ENCODE results near the gene TLE2.

Gene TLE2

DNA sequence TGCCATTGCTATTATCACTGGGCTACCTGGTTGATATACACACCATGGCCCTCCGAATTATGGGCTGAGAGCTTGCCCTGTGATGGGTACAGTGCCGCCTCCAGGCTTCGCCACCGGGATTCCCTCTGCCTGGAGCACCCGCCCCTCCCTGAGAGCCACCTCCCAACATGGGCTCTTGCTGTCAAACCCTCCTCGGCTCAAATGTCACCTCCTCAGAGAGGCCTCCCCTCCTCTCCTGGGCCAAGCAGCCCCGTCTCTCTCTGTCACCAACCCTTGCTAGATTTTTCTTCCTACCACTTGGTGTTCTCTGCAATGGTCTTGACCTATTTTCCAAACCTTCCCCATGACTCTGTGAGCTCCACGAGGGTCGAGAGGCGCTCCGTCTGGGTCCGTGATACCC is 12.2 kb upstream of the TLE2 start:
- Histone ChIP-seq H4K20me1 (ENCODE audit: low read depth, low read length) (no peaks in the 10 kb centered on the region), H3F3A (ENCODE audit: insufficient read depth) (no peaks in the 10 kb centered on the region), H2AFZ (ENCODE audit: low read depth, low read length, severe bottlenecking) (no peak overlapping the region), H3K79me2 (ENCODE audit: insufficient read depth, low read length) (no peaks in the 10 kb centered on the region), H3K9me2 (replicated peaks; ENCODE audit: insufficient read depth, low read length) (no peaks in the 10 kb centered on the region), H3K27me3 (ENCODE audit: low read length) (no peaks in the 10 kb centered on the region), H3K9ac (ENCODE audit: low read length) (no peak overlapping the region), H3K9me3 (ENCODE audit: insufficient read depth, low read length) (no peaks in the 10 kb centered on the region), H3K36me3 (ENCODE audit: low read length) (no peaks in the 10 kb centered on the region), H3K4me3 (ENCODE audit: insufficient read depth, low read length, poor library complexity, severe bottlenecking) (no peak overlapping the region), H3K27ac (ENCODE audit: low read depth, low read length) (no peak overlapping the region), H3K4me2 (ENCODE audit: low read depth, low read length, poor library complexity, severe bottlenecking) (no peak overlapping the region)
- TF ChIP-seq, protein P1, sequence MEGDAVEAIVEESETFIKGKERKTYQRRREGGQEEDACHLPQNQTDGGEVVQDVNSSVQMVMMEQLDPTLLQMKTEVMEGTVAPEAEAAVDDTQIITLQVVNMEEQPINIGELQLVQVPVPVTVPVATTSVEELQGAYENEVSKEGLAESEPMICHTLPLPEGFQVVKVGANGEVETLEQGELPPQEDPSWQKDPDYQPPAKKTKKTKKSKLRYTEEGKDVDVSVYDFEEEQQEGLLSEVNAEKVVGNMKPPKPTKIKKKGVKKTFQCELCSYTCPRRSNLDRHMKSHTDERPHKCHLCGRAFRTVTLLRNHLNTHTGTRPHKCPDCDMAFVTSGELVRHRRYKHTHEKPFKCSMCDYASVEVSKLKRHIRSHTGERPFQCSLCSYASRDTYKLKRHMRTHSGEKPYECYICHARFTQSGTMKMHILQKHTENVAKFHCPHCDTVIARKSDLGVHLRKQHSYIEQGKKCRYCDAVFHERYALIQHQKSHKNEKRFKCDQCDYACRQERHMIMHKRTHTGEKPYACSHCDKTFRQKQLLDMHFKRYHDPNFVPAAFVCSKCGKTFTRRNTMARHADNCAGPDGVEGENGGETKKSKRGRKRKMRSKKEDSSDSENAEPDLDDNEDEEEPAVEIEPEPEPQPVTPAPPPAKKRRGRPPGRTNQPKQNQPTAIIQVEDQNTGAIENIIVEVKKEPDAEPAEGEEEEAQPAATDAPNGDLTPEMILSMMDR (IDR thresholded peaks at IDR 0.05; ENCODE audit: insufficient read depth, low read length, poor library complexity, severe bottlenecking) = no peak
- TF ChIP-seq EZH2phosphoT487 (conservative IDR thresholded peaks at IDR 0.05; ENCODE audit: low read length) = no peak

DNA sequence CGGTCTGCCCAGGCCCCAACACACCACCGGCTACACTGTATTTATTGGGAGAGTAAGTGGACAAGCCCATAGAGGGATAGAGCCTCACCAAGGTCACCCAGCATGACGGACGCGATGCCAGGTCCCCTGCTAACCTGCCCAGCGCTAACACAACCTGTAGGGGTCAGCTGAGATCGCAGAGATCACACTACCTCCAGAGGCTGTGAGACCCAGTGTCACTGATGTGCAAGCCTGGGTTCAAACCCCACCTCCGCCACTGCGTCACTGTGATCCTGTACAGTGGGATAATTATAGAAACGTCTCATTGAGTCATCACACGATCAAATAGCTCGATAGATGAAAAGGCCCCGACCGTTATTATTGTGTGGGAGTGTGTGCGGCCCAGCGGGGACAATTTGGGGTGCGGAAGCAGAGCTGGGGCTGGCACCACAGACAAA is 10.6 kb upstream of the TLE2 start:
- Histone ChIP-seq H3K36me3 (ENCODE audit: low read length) (no peaks in the 10 kb centered on the region), H3K9me2 (replicated peaks; ENCODE audit: insufficient read depth, low read length) (no peaks in the 10 kb centered on the region), H3K79me2 (ENCODE audit: insufficient read depth, low read length) (no peaks in the 10 kb centered on the region), H2AFZ (ENCODE audit: low read depth, low read length, severe bottlenecking) (no peak overlapping the region), H3K9ac (ENCODE audit: low read length) (no peak overlapping the region), H3K4me2 (ENCODE audit: low read depth, low read length, poor library complexity, severe bottlenecking) (no peak overlapping the region), H3K9me3 (ENCODE audit: insufficient read depth, low read length) (no peaks in the 10 kb centered on the region), H3F3A (ENCODE audit: insufficient read depth) (no peaks in the 10 kb centered on the region), H3K27ac (ENCODE audit: low read depth, low read length) (no peak overlapping the region), H3K4me3 (ENCODE audit: insufficient read depth, low read length, poor library complexity, severe bottlenecking) (no peak overlapping the region), H3K27me3 (ENCODE audit: low read length) (no peaks in the 10 kb centered on the region), H4K20me1 (ENCODE audit: low read depth, low read length) (no peaks in the 10 kb centered on the region)
- no peak for TF ChIP-seq EZH2phosphoT487 (conservative IDR thresholded peaks at IDR 0.05; ENCODE audit: low read length)
- TF ChIP-seq, protein P1 (IDR thresholded peaks at IDR 0.05; ENCODE audit: insufficient read depth, low read length, poor library complexity, severe bottlenecking) = no peak

DNA sequence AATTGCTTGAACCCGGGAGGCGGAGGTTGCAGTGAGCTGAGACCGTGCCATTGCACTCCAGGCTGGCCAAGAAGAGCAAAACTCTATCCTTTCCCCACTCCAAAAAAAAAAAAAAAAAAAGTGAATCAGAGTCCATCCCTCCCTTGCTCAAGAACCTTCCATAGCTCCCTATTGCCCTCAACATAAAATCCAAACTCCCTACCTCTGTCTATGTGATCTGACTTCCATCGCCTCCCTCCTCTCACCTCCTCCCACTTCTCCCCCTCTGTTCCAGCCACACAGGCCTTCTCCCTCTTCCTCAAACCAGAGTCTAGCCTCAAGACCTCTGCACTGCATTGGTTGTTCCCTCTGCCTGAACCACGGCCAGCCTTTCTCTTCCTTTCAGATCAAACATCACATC is 10.0 kb upstream of the TLE2 start:
- H3K27ac ChIP-seq (ENCODE audit: low read depth, low read length) = no peak overlapping the region
- no peaks in the 10 kb centered on the region for H3K9me3 ChIP-seq (ENCODE audit: insufficient read depth, low read length)
- H3K79me2 ChIP-seq (ENCODE audit: insufficient read depth, low read length) = no peaks in the 10 kb centered on the region
- no peak overlapping the region for H2AFZ ChIP-seq (ENCODE audit: low read depth, low read length, severe bottlenecking)
- no peaks in the 10 kb centered on the region for H4K20me1 ChIP-seq (ENCODE audit: low read depth, low read length)
- no peaks in the 10 kb centered on the region for H3K36me3 ChIP-seq (ENCODE audit: low read length)
- no peaks in the 10 kb centered on the region for H3K27me3 ChIP-seq (ENCODE audit: low read length)
- no peak for TF ChIP-seq EZH2phosphoT487 (conservative IDR thresholded peaks at IDR 0.05; ENCODE audit: low read length)
- TF ChIP-seq, protein P1 (IDR thresholded peaks at IDR 0.05; ENCODE audit: insufficient read depth, low read length, poor library complexity, severe bottlenecking) = no peak
- no peak overlapping the region for H3K4me2 ChIP-seq (ENCODE audit: low read depth, low read length, poor library complexity, severe bottlenecking)
- no peak overlapping the region for H3K4me3 ChIP-seq (ENCODE audit: insufficient read depth, low read length, poor library complexity, severe bottlenecking)
- H3K9me2 ChIP-seq (replicated peaks; ENCODE audit: insufficient read depth, low read length) = no peaks in the 10 kb centered on the region
- H3K9ac ChIP-seq (ENCODE audit: low read length) = no peak overlapping the region
- H3F3A ChIP-seq (ENCODE audit: insufficient read depth) = no peaks in the 10 kb centered on the region

Data from SU-DHL-6 (cell line).